HEK293T (cell line): Measurements from ENCODE around the gene KCNK1.
"Not testable (repeated sequence)": the region's sequence is repeated elsewhere in the genome, so short reads cannot be mapped to it uniquely, and the experiment has no call there.

ENCODE experiments used
- CTCF ChIA-PET: fragments of 350-600 bp; formaldehyde crosslinking; extraction: SDS; loops from one replicate; lab custom pipeline; 2021; ENCODE audit warnings: antibody characterized with exemption, inconsistent platforms; lab: Yijun Ruan, JAX
- POLR2A ChIA-PET: fragments of 350-600 bp; formaldehyde crosslinking; extraction: SDS; loops from one replicate; lab custom pipeline; 2020; ENCODE audit warnings: antibody characterized with exemption, inconsistent platforms; lab: Yijun Ruan, JAX
- DNase-seq: peaks from one replicate; pipeline ENCODE4 v3.0.0; 2012; ENCODE audit warnings: mixed read lengths; ENCODE audit errors: extremely low spot score
- ARNT ChIP-seq: fragments of 450-650 bp; IDR thresholded peaks from 2 replicates; pipeline ENCODE4 v1.6.1; 2017; ENCODE audit warnings: mild to moderate bottlenecking
- BHLHE40 ChIP-seq: fragments of 450-650 bp; IDR thresholded peaks from 2 replicates; pipeline ENCODE4 v1.6.1; 2016; ENCODE audit warnings: mild to moderate bottlenecking, moderate library complexity, borderline replicate concordance
- CTBP1 ChIP-seq: fragments of 450-650 bp; IDR thresholded peaks from 2 replicates; pipeline ENCODE4 v1.6.1; 2016; ENCODE audit warnings: borderline replicate concordance
- ELF4 ChIP-seq: fragments of 450-650 bp; IDR thresholded peaks from 2 replicates; pipeline ENCODE4 v1.6.1; 2017; ENCODE audit warnings: antibody characterized with exemption
- FOXA1 ChIP-seq: fragments of 450-650 bp; IDR thresholded peaks from 2 replicates; pipeline ENCODE4 v1.6.1; 2016; ENCODE audit warnings: mild to moderate bottlenecking
- FOXK2 ChIP-seq: fragments of 450-650 bp; IDR thresholded peaks from 2 replicates; pipeline ENCODE4 v1.6.1; 2016; ENCODE audit warnings: mild to moderate bottlenecking
- FOXM1 ChIP-seq: fragments of 450-650 bp; IDR thresholded peaks from 2 replicates; pipeline ENCODE4 v1.6.1; 2017; ENCODE audit warnings: mild to moderate bottlenecking, borderline replicate concordance
- HDGF ChIP-seq: fragments of 450-650 bp; IDR thresholded peaks from 2 replicates; pipeline ENCODE4 v1.6.1; 2017; ENCODE audit warnings: antibody characterized with exemption, borderline replicate concordance
- L3MBTL2 ChIP-seq: fragments of 450-650 bp; conservative IDR thresholded peaks from 2 replicates; pipeline ENCODE4 v1.6.1; 2016; ENCODE audit warnings: mild to moderate bottlenecking
- LEF1 ChIP-seq: fragments of 450-650 bp; IDR thresholded peaks from 2 replicates; pipeline ENCODE4 v1.6.1; 2017; ENCODE audit warnings: mild to moderate bottlenecking, borderline replicate concordance
- NFRKB ChIP-seq: fragments of 450-650 bp; IDR thresholded peaks from 2 replicates; pipeline ENCODE4 v1.6.1; 2016; ENCODE audit warnings: mild to moderate bottlenecking, moderate library complexity
- SP1 ChIP-seq: fragments of 450-650 bp; IDR thresholded peaks from 2 replicates; pipeline ENCODE4 v1.6.1; 2017
- SUZ12 ChIP-seq: fragments of 450-650 bp; IDR thresholded peaks from 2 replicates; pipeline ENCODE4 v1.6.1; 2016; ENCODE audit warnings: mild to moderate bottlenecking
- TARDBP ChIP-seq: fragments of 450-650 bp; IDR thresholded peaks from 2 replicates; pipeline ENCODE4 v1.6.1; 2016
- ZNF384 ChIP-seq: fragments of 450-650 bp; IDR thresholded peaks from 2 replicates; pipeline ENCODE4 v1.6.1; 2016
- TF ChIP-seq, protein P1 (sequence below): fragments of 450-650 bp; IDR thresholded peaks from 2 replicates; pipeline ENCODE4 v1.6.1; 2016

The KCNK1 gene

DNA sequence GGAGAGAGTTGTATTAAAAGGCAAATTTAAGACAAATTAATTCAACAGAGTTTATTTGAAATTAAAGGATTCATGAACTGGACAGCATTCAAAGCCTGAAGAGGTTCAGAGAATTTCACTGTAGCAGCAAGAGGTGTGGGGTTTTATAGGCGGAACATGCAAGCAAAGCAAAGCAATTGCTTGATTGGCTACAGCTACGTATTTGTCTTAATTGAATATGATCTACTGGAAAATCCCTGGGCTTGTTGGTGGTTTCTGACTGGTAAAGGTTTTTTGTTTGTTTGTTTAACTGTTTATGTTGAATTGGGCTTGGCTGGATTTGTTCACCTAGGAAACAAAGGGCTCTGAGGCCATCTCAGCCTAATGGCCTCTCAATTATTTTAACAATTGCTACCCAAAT is 61.5 kb downstream of the KCNK1 start:
- no peak for DNase-seq
- ChIA-PET POLR2A (no interaction called here), CTCF (no interaction called here)
- TF ChIP-seq ARNT (no peak), CTBP1 (no peak), SP1 (no peak), SUZ12 (no peak), ELF4 (no peak), ZNF384 (no peak)

DNA sequence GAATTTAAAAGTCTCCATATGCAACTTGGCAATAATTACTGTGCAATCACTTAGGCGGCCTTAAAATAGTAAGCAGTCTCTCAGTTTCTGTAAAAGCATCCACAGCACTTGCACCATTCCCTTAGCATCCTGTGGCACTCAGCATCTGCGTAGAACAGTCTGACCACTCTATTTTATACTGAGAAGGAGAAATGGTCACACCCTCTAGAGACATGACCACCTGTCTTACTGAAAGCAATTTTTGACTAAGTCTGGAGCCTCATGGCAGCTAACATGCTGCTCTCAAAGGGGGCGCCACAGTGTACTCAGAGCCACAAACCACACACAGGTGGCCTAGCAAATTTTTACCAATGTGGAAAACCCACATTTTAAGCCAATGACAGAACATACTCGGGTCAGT is 62.0 kb downstream of the KCNK1 start:
- no peak for TF ChIP-seq ZNF384
- TF ChIP-seq NFRKB: no peak
- TF ChIP-seq, protein P1, sequence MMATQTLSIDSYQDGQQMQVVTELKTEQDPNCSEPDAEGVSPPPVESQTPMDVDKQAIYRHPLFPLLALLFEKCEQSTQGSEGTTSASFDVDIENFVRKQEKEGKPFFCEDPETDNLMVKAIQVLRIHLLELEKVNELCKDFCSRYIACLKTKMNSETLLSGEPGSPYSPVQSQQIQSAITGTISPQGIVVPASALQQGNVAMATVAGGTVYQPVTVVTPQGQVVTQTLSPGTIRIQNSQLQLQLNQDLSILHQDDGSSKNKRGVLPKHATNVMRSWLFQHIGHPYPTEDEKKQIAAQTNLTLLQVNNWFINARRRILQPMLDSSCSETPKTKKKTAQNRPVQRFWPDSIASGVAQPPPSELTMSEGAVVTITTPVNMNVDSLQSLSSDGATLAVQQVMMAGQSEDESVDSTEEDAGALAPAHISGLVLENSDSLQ: no peak
- TF ChIP-seq BHLHE40: no peak
- TF ChIP-seq CTBP1: no peak
- TF ChIP-seq TARDBP: no peak
- TF ChIP-seq FOXK2: no peak
- TF ChIP-seq FOXM1: no peak
- TF ChIP-seq SUZ12: no peak
- TF ChIP-seq SP1: no peak
- no peak for TF ChIP-seq LEF1
- no peak for TF ChIP-seq ELF4
- TF ChIP-seq L3MBTL2: no peak
- ChIA-PET POLR2A (no interaction called here), CTCF (no interaction called here)
- DNase-seq: no peak

DNA sequence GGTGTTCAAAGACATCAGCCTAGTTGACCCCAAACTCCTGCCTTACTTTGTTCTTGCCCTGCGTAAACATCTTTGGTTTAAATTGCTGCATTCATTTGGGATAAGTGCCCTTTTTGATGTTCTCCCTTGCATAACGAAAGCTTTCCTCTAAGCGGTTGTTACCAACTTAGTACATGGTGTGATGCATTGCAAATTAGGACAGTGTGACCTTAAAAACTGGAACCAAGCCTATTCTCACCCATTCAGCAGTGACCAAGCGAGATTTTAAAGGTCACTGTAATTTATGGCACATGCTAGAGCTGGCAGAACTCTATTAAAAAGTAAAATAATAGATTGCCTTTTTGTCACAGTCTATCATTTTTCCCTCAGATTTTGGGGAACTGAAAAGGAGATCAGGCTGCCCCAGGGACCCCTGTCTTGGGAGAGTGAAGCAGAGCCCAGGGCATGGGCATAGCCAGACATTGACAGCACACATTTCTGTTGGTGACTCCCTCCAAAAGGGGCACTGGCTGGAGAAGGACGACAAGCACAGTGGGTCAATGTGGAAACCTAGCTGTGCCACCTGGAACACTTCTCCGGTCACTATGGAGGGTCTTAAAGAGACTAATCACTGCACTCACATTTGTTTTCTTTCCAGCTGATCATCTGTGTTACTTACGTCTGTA is 63.9 kb downstream of the KCNK1 start:
- ChIA-PET POLR2A (no interaction called here), CTCF (no interaction called here)
- TF ChIP-seq ZNF384: no peak
- TF ChIP-seq NFRKB: no peak
- TF ChIP-seq ELF4: no peak
- no peak for TF ChIP-seq SP1
- TF ChIP-seq ARNT: no peak
- TF ChIP-seq FOXM1: no peak
- TF ChIP-seq FOXK2: no peak
- no peak for TF ChIP-seq SUZ12
- TF ChIP-seq BHLHE40: no peak
- TF ChIP-seq L3MBTL2: no peak
- no peak for TF ChIP-seq HDGF
- DNase-seq: no peak

DNA sequence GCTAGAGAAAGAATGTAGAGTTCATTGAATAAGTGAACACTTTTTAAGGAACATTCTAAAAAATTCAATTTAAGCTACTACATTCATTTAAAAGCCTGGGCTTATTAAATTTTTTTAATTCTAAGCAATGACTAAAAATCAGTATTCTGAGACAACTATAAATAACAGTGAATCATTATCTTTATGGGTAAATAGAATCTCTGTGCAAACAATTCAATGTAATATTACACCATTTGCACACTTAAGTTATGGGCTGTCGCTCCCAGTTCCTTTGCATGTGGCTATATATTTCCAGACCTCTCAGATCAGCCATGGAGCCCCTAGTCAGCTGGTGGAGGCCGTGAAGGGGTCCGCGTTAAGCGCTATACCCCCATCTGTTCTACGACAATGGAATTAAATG is 65.1 kb downstream of the KCNK1 start:
- ChIA-PET CTCF (no interaction called here), POLR2A (no interaction called here)
- DNase-seq: peak; percentile 34
- TF ChIP-seq, protein P1: peak; percentile 93
- TF ChIP-seq LEF1: no peak

DNA sequence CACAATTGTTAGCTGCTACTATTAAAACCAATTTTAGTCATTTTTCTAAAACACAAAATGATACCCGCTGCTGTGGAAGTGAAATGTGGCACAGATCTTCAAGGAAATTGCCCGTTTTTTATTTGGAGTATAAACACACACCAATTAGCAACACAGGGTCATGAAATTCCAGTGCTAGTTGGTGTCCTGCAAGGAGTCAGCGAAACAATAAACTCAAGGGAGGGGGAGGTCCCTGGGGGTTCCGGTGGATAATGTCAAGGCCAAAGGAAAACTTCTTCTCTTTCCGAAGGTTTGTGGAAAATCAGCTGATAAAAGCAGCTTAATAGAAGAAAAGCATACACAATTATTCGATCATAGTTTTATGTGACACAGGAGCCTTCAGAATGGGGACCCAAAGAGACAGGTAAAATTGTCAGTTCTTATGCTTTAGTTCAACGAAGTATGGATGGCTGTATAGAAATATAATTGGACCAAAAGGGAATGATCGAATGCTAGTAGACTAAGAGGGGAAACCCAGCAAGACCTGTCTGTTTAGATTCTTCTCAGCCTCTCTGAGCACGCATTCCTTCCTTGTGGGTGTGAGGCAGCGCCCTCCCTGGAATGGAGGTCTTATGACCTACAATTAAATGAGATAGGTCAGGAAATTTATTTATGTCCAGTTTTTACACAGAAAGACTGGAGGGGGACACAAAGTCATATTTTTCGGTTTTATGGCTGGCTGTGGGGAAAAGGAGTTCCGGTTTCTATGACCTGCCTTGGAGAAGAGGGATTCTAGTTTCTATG is 65.9 kb downstream of the KCNK1 start:
- POLR2A ChIA-PET: no interaction called here
- CTCF ChIA-PET: no interaction called here

DNA sequence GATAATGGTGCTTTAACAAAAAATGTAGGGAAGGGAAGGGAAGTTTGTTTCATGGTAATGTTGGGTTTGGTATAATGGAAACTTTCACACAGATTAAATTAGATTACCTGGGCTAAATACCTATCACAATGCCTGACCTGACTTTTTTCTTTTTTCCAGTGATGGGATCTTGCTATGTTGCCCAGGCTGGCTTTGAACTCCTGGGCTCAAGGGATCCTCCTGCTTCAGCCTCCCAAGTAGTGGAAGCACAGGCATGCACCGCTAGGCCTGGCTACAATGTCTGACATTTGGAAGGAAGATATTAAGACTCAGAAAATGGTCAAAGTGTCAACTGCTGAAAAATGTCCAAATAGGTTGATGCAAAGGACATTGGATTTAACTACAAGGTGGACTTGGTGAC is 67.4 kb downstream of the KCNK1 start:
- TF ChIP-seq ZNF384 (no peak), BHLHE40 (no peak), TARDBP (no peak)
- TF ChIP-seq, protein P1: no peak
- ChIA-PET POLR2A (no interaction called here), CTCF (interaction anchor here (0.6 kb wide), 1 partner anchor 222 kb away, joined by 3 read pairs; no protein-coding TSS in a partner anchor)
- DNase-seq: no peak

More for the DNA sequence above, 65.9 kb downstream of the KCNK1 start:
- TF ChIP-seq FOXA1: no peak
- no peak for TF ChIP-seq LEF1
- no peak for TF ChIP-seq SP1
- no peak for TF ChIP-seq L3MBTL2
- no peak for TF ChIP-seq CTBP1
- no peak for TF ChIP-seq NFRKB
- no peak for TF ChIP-seq ARNT
- TF ChIP-seq TARDBP: no peak
- TF ChIP-seq, protein P1: no peak
- TF ChIP-seq ZNF384: no peak
- TF ChIP-seq FOXM1: no peak
- no peak for TF ChIP-seq ELF4
- no peak for TF ChIP-seq FOXK2
- TF ChIP-seq SUZ12: no peak
- no peak for TF ChIP-seq HDGF
- no peak for TF ChIP-seq BHLHE40
- no peak for DNase-seq

DNA sequence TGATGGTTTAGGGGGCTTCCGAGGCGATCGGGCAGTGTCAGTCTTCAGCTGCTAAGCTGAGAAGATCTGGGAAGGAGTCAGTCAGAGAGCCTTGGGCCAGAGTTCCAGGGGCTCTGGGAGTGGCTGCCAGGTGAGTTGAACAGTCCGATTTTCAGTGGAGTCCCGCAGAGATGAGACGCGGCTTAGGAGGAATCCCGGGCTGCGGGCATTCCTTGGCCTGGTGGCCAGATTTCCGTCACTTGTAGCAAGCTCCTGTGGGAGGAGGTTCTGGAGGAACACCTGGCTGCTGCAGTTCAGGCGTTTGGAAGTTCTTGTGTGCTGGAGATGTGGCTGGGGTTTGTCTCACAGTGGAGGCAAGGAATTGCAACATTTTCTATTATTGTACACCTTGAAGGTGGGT is 72.7 kb downstream of the KCNK1 start:
- CTCF ChIA-PET, DNase-seq, POLR2A ChIA-PET: not testable (repeated sequence)
